Measurements from ENCODE around the gene DTX3L.

Gene DTX3L

DNA sequence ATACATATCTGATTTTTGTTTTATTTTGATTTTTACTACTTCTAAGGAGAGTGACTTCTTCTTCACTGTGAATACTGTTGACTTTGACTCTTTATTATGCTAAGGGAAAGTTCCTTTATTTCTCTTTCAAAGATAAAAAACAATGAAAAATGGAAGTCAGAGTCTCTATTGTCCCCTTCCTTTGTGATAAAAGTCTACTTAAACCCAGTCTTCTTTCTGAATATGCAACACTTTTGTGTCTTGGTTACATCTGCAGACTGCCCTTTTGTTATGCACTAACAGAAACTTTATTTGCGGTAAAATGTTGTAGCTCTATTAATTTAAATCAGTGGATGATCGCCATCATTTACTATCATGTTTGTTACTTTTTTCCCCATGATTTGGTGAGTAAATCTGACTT is 26.5 kb downstream of the DTX3L start:
- DNase-seq (ENCODE audit: low read depth), result no peak
- TF ChIP-seq, protein P1, sequence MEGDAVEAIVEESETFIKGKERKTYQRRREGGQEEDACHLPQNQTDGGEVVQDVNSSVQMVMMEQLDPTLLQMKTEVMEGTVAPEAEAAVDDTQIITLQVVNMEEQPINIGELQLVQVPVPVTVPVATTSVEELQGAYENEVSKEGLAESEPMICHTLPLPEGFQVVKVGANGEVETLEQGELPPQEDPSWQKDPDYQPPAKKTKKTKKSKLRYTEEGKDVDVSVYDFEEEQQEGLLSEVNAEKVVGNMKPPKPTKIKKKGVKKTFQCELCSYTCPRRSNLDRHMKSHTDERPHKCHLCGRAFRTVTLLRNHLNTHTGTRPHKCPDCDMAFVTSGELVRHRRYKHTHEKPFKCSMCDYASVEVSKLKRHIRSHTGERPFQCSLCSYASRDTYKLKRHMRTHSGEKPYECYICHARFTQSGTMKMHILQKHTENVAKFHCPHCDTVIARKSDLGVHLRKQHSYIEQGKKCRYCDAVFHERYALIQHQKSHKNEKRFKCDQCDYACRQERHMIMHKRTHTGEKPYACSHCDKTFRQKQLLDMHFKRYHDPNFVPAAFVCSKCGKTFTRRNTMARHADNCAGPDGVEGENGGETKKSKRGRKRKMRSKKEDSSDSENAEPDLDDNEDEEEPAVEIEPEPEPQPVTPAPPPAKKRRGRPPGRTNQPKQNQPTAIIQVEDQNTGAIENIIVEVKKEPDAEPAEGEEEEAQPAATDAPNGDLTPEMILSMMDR (IDR thresholded peaks at IDR 0.05; ENCODE audit: low read depth, low read length, missing control alignments), result no peak
- in situ Hi-C loops (cut with HindIII; ENCODE audit: low sequenced_read_pairs), result no loop called here
- H3K4me3 ChIP-seq (ENCODE audit: low read depth, low read length), result no peak overlapping the region

DNA sequence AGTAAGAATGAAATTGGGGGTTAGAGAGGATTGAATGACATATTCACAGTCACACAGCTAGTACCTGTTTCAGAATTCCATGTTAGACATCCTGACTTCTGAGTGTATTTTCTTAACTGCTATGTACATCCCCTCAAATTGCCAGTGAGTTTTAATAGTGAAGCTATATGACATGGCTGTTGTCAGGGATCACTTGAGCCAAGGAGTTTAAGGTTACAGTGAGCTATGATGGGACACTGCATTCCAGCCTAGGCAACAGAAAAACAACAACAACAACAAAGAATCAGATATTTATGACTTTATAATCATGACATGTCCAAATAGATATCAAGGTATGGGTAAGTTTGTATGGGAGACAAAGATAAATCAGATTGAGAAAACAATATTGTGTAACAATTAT is 29.9 kb downstream of the DTX3L start:
- DNase-seq (ENCODE audit: low read depth), result no peak
- no peak overlapping the region for H3K4me3 ChIP-seq (ENCODE audit: low read depth, low read length)
- in situ Hi-C loops (cut with HindIII; ENCODE audit: low sequenced_read_pairs), result no loop called here
- TF ChIP-seq, protein P1 (IDR thresholded peaks at IDR 0.05; ENCODE audit: low read depth, low read length, missing control alignments), result no peak

DNA sequence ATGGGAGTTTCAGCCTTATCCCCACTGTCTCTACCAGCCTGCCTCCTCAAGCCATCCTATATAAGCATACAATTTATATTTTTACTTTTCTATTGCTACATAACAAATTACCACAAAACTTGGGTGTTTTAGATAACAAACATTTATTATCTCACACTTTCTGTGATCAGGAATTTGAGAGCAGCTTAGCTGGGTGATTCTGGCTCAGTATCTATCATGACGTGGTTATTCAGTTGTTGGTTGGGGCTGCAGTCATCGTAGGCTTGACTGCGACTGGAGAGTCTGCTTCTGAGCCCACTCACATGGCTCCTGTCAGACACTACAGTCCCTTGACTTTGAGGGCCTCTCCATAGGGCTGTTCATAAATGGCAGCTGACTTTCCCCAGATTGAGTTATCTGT is 34.0 kb downstream of the DTX3L start:
- no peak overlapping the region for H3K4me3 ChIP-seq (ENCODE audit: low read depth, low read length)
- DNase-seq (ENCODE audit: low read depth), result no peak
- TF ChIP-seq, protein P1 (IDR thresholded peaks at IDR 0.05; ENCODE audit: low read depth, low read length, missing control alignments), result no peak
- in situ Hi-C loops (cut with HindIII; ENCODE audit: low sequenced_read_pairs), result no loop called here

DNA sequence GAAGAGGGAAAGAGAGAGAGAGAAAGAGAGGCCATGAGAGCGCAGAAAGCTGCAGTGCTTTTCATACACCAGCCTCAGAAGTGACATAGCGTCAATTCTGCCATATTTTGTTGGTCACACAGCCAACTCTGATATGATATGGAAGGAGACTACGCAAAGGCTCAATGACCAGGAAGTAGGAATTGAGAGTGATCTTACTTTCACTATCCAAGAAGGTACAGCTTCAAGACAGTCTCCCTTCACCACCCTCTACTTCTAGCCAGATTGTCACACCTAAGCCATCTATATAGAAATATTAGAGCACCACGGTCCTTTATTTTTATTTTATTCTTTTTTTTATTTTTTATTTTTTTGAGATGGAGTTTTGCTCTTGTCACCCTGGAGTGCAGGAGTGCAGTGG is 34.4 kb downstream of the DTX3L start:
- no peak for DNase-seq (ENCODE audit: low read depth)
- TF ChIP-seq, protein P1 (IDR thresholded peaks at IDR 0.05; ENCODE audit: low read depth, low read length, missing control alignments), result no peak
- in situ Hi-C loops (cut with HindIII; ENCODE audit: low sequenced_read_pairs), result no loop called here
- H3K4me3 ChIP-seq (ENCODE audit: low read depth, low read length), result no peak overlapping the region

DNA sequence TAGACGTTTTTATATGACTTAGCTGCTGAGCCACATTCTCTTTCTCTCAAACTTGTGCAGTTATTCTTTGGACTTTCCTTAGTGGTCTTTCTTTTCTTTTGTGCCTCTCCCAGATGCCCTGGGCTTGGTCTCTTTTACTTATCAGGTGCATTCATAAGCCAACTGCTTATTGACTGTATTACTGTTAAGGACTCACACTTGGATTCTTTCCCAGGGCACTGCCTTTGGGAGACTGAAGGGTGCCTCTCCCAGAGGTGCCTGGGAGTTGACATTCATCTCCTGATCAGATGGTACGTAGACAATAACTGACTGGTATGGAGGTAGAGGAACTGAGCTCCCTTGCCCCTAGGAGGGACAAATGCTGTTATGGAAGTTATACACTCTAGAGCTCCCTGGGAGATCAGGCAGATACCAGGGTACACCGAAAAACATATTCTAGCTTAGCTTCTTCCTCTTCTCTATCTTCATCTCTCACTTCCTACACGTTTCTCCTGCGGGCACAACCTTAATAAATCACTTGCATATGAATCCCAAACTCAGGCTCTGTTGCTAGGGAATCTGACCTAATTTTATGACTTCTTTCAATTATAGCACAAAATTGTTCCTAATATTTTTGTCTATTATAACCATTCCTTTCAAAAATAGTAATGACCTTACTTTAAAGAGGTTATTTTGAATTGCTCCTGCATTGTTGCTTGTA is 38.0 kb downstream of the DTX3L start:
- DNase-seq (ENCODE audit: low read depth), result no peak
- TF ChIP-seq, protein P1 (IDR thresholded peaks at IDR 0.05; ENCODE audit: low read depth, low read length, missing control alignments), result no peak
- in situ Hi-C loops (cut with HindIII; ENCODE audit: low sequenced_read_pairs), result no loop called here
- no peak overlapping the region for H3K4me3 ChIP-seq (ENCODE audit: low read depth, low read length)

DNA sequence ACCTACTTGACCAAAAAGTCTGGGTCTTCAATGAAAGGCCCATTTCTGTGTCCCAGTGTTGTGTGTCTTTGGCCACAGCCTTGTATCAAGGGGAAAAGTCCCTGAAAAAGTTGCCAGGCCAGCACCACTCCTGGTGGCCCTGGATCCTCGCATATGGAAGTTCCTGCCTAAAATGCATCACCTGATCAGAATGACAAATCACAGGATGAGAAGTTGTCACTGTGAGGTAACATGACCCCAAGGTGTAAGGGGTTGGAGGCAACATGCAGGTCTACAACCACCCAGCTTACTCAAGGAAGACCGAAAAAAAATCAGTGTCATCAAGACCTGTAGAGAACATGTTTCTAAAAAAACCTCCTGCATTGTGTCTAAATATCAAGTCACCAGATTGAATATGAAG is 38.9 kb downstream of the DTX3L start:
- H3K4me3 ChIP-seq (ENCODE audit: low read depth, low read length), result no peak overlapping the region
- in situ Hi-C loops (cut with HindIII; ENCODE audit: low sequenced_read_pairs), result no loop called here
- TF ChIP-seq, protein P1 (IDR thresholded peaks at IDR 0.05; ENCODE audit: low read depth, low read length, missing control alignments), result no peak
- no peak for DNase-seq (ENCODE audit: low read depth)

Measured in astrocyte of the cerebellum (primary cell).